NCI-H2196 treated with DMSO at 0.1 percent for 48 hours (cell line): Measurements from ENCODE around the gene RACK1.

Experiments
- DNase-seq: peaks from one replicate; lab custom pipeline; 2025; ENCODE audit not compliant: unreplicated experiment; lab: John Stamatoyannopoulos, UW

RACK1 gene

DNA sequence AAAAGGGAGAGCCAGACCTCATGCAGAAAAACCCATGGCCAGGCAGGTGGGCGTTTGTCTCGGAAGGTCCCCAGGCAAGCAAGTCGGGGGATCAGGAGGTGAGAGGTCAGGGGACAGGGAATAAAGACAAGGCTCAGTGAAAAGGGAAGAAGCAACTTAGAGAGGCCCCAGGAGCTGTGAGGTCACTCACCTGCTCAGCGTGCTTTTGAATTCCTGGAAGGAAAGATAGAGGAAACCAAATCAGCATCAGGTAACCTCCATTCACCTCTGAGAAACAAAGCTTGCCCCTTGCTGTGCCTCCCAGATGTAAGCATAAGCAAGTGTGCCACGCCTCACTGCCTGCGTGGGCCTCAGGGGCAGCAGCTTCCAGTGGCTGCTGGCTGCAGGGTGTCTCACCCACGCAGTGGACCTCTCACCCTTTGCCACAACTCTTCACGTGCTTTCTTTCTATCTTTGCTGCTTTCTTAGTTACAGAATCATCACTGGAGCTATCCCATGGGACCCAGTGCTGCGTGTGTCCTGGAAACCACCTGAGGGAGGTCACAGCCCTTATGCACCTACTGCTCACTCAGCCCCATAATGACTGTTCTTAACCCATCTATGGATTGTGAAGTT, 44.7 kb downstream of the RACK1 start:
- no peak for DNase-seq

DNA sequence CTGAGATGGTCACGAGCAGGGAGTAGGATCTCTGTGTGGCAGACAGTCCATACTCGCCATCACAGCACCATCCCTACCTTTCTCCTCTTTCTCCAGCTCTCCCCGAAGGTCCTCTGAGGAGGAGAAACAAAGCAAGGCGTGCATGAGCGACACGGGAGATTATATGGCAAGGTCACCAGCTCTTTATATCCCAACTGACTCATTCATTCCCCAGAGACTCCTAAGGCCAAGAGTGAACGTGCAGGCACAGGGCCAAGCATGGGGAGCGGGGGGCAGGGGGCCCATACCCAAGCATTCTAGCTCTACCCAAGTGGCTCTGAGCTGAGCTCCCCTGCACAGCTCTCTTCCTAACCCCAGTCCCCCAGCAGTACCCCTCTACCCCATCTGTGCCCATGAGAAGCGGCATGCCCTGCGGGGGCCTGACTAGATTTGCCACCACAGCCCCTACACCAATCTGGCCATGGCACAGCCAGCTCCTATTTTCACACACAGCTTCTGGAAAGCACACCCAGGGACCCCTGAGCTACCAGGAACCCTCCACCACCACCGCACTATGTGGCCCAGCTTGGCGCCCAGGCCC, 45.5 kb downstream of the RACK1 start:
- no peak for DNase-seq

DNA sequence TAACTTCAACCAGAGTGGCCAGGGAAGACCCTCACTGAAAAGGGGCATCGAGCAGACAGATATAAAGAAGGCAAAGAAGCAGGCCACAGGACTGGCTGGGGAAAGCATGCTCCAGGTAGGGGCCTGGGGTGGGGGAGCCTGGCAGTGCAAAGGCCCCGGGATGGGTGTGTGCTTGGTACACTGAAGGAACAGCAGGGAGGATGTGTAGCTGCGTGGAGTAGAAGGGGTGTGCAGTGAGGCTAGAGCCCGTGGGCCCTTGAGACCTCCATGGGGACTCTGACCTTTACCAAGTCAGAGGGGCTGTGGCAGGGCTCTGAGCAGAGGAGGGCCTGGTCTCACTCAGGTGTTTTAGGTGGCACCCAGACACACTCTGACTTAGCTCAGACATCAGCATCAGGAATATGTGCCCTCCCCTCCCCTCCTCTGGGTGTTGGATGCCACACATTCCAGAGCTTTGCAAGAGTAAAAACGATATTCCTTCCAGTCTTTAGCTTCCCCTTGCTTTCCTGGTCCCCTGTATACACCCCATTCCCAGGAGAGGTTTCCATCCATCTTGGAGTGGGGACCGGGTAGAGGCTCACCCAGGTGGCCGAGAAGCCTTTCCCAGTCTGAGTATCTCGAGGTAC, 46.3 kb downstream of the RACK1 start:
- no peak for DNase-seq

DNA sequence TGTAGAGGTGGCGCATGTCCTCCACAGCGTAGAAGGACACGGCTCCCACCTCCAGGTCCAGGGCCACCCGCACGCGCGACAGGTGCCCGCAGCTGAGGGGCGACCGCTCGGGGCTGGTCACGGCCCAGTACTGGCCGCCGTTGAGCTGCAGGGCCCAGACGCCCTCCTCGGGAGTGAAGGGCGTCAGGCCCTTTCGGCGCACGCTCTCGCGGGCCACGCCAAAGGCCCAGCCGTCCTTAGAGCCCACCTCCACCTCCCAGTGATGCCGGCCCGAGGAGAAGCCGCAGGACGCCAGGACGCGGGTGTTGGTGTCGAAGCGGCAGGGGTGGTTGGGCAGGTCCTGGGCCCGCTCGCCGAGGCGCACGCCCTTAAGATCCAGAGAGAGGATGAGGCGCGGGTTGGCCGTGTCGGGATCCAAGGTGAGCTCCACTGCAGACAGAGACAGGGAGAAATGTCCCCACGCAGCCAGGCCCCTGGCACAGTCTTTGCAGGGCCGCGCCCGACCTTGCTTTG, 48.4 kb downstream of the RACK1 start:
- no peak for DNase-seq

DNA sequence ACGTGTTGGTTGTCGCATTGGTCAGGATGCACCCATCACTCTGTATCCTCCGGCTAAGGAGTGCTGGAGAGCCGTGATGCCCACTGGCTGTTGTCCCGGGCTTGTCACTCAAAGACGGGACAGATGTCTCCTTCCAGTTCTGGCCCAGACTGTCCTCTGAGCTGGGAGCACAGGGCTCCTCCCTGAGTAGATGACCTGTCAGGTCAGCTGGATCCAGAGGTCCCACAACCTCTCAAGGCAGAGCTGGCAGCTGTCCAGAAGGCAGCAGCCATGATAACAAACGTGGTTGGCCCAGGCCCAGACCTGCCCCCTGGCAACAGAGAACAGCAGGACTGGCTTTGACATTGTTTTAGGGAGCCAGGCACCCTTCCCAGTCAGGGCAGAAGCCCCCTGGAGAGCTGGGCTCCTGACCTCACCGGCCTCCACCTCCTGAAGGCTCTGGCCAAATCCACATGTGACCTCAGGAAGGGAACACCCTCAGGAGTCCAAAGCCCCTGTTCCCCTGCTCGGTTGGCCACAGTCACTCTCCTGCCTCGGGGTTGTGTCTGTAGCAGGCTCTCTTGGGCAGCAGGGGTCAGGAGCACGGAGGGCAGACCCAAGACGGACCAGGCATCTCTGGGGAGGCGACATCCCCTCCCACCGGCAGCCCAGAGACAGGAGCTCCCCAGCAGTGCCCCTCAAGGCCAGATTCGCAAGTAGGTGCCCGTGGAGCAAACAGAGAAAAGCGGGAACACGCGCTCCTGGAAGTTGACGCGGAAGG, 49.0 kb downstream of the RACK1 start:
- no peak for DNase-seq

DNA sequence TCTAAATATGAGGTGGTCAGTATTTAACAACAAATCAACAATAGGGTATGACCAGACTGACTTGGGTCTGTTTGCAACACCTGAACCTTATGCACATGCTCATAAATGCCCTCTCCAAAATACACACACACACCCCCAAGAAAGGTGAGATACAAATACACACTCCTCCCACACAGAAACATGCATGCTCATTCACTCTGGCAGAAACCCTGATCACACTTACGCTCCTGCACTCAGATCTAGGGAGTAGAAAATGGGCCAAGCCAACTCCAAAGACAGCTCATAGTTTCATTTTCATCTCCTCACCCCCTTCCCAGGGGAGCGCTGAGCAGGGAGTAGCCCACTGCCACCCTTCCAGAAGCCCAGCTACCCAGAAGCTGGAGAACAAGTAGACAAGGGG, 50.0 kb downstream of the RACK1 start:
- DNase-seq: no peak

DNA sequence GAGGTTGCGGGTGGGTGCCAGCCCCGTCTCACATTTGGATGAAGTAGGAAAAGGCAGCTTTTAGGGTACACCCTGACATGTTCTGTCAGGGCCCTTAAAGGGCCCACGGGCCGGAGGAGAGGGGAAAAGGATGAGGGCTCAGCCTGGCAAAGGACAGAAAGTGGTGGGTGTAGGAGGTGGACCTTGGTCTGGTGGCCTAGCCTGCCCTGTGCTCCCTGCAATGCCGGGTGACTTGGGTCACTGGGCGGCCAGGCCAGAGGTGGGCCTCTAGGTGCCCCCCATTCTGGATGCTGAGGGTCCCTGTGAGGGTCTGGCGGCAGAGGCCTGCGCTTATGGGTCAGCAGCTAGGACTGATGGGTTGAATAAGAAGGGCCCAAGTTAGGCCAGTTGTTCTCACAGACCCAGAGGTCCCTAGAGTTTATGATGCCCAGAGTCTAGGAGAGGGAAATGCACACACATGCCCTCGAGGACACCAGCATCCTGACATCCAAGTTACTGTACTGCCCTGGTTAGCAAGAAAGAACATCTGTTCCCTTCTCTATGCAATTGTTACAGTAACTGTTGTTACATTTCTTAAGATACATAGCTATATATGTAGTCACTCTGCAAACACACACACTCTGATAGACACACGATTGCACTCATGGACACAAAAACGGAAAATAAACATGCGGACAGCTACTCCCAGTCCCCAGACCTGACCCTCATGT, 51.2 kb downstream of the RACK1 start:
- no peak for DNase-seq

DNA sequence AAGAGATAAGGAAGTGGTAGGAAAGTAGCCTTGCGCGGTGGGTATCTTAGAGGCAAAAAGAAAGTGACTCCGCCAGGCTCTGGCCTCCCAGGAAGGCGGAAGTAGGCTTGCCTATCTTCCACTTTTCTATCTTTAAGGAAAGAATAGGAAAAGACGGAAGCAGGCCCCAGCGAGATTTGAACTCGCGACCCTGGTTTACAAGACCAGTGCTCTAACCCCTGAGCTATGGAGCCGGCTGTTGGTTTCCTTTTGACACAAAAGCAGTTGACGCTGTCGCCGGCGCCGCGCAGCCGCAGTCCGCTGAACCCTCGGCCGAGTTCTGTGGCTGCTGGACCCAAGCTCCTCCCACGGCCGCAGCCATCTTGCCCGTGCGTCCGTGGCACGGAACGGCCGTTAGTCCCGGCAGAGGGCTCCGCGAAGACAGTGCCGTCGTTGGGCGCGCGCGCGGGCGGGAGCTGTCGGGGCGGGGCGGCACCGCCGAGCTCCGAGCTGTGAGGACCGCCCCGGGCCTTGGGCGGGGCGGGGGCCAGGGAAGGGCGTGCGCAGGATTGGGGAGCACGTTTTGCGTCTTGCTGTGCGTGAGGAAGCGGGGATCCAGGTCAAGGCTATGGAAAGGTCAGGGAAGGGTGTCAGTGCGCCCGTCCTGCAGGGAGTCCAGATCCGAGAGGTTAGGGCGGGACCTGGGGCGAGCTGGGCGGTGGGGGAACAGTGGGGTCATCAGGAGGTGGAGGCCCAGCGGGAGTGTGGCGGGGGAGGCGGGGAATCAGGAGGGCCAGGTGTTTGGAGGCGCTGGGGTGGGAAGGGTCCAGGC, 52.0 kb downstream of the RACK1 start:
- DNase-seq: no peak

DNA sequence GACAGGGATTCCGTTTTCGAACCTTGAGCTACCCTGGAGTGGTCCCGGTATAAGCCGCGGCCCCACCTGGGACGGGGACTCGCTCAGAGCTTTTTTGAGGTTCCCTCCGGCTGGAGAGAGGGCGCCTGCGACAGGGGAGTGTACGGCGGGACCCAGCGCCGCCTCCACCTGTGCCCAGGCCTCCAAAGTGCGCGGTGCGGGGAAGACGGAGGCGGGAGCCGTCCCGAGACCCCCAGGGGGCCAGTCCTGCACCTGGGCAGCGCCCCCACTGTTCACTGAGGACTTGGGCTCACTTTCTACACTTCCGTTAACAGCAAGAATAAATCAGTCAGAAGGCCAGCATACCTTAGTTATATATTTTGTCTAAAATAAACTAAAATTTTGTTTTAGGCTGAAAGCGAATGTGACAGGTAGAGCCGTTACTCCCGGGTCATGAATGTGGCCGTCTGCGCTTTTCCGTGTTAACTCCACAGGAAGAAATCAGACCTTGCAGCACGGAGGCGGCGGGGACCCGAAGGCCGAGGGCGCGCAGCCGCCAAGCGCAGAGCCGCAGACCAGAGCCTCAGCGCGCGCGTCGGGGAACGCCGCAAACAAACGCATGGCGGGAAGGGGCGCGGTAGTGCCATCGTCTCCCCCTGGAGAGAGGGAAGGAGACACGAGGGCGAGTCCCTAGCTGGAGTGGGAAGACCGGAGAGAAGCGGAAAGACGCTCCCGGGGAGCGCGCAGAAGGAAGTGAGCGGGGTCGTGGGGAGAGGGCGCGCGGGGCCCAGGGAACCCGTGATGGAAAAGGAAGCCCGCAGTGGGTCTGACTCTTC, 52.8 kb downstream of the RACK1 start:
- DNase-seq: no peak

DNA sequence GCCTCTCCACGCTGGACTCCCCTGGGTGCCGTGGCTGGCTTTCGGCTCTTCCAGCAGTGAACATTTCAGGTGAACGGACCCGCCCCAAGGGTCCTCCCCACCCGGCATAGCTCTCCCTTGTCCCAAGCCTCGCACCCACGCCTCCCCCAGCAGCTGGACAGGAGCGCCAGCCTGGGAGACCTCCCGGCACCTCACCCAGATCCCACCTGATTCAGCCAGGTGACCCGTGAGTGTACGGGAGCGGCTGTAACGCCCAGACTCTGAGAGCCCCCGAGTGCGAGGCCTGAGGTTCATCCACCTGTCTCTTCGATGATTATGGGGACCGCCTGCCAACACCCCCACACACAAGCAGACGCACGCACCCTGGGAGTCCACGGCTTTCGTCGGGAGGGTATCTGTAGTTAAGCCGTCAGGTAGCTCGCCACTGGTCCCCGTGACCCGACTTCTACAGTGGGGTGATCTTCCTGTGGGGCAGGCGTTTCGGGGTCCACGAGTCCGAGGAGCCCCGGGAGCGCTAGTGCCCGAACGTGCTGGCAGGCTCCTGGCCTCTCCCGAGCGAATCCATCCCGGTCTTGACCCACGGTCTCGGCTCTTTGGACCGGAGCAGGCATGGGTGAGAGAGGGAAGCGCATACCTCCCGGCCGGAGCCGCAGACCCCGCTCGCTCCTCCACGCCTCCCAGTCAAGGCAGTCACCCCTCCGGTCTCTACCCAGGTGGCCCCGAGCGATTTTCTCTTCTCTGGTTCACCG, 53.6 kb downstream of the RACK1 start:
- DNase-seq: no peak

DNA sequence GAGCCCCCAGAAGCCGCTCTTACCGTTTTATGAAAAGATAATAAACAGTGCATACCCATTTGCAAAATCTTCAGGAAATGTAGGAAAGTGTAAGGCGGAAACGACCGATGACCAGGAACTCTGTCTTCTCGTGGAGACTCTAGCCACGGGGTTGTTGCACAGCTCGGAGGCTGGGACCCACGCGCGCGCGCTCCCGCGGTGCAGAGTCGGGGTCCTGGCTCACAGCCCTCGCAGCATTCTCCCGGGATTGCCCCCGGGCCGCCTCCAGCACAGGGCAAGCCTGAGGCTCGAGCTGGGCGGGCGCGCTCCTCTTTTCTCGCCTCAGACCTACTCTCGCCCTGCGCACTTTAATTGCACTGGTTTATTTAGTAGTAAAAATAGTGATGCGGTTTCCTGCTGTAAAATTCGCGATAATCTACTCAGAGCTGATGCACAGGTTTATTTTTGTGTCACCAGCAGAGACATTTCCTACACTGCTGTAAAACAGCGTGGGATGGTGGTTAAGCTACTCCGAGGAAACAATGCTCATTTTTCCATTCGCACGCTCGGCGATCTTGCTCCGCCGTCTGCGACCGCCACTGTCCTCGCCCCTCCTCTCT, 54.2 kb downstream of the RACK1 start:
- no peak for DNase-seq

DNA sequence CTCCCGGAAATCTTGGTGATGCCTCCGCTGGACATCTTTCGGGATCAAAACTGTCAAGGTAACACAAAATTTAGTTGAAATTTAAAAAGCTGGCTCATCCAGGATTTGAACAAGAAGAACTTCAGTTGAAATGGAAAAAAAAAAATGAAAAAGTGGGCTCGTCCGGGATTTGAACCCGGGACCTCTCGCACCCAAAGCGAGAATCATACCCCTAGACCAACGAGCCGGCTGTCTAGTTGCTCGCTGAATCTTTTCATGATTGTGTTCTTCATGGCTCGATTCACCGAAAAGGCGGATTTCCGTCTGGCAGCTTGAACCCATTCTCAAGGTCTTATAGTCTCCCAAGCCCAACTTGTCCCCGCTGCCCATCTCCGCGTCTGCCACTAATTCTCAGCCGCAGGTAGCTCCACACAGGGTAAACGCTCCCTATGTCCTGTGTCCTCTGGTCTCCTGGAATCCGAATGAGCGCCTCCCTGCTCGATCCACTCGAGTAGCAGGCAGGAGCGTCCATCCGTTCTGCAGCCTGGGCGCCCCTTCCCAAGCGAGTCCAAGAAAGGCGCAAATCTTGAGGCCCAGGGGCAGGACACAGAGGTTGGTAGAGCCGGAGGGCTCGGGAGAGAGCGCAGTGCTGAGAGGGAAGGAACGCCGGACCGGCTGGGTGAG, 54.9 kb downstream of the RACK1 start:
- no peak for DNase-seq

DNA sequence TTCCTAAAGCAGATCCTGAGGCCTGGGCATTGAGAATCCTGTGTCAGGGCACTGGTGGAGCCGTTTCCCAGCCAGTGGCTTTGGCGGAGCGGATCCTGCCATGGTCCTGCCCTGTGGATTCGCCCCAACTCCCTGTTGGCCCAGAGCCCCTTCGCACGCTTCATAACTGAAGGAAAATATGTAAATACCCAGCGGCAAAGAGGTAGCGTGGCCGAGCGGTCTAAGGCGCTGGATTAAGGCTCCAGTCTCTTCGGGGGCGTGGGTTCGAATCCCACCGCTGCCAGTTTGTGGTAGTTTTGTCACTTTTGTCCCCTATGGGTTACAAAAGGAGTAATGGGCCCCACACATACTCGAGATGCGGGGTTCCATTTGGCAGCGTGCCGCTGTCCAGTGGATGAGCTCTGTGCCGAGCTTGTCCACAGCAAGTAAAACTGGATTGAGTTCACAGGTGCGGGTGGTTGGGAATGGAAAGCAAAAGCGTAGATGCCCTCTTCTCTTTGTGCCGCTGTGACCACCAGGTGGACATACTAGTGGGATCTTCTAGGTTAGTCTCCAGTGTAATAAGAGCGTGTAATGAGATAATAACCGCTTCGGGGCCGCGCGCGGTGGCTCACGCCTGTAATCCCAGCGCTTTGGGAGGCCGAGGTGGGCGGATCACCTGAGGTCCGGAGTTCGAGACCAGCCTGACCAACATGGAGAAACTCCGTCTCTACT, 56.0 kb downstream of the RACK1 start:
- no peak for DNase-seq

DNA sequence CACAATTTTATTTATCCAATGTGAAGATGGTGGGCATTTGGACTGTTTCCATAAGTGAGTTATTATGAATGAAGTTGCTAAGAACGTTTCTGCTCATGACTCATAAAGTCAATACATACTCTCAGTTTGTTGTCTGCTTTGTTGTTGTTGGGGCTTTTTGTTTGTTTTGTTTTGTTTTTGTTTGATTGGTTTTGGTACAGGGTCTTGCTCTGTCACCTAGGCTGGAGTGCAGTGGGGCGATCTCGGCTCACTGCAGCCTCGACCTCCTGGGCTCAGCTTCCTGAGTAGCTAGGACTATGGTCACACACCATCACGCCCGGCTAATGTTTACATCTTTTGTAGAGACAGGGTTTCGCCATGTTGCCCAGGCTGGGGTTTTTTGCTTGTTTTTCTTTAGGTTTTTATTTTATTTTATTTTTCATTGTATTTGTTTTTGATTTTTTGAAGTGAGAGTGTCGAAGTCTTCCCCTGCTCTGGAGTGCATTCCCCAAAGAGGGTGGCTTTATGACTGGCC, 56.7 kb downstream of the RACK1 start:
- no peak for DNase-seq
